Stimulated activated CD8-positive, alpha-beta memory T cell treated with anti-CD3 and anti-CD28 coated beads, Interleukin-15, amount 100 ng/mL, for 1 hour (primary cell): ENCODE data around the gene UVRAG.
"Not testable (repeated sequence)": the region's sequence is repeated elsewhere in the genome, so short reads cannot be mapped to it uniquely, and the experiment has no call there.

Source experiments
- DNase-seq: peaks from one replicate; pipeline ENCODE4 v3.0.0-alpha.2; 2020; ENCODE audit warnings: low read depth

The UVRAG gene

GRCh38 chr11:75879737-75880136, 64.7 kb downstream of the UVRAG start:
- DNase-seq: no peak

GRCh38 chr11:75880343-75880742, 65.3 kb downstream of the UVRAG start:
- DNase-seq: not testable (repeated sequence)

GRCh38 chr11:75884321-75884720, 69.3 kb downstream of the UVRAG start:
- DNase-seq: no peak

- DNase-seq: no peak
Measured at GRCh38 chr11:75888416-75888815, 73.4 kb downstream of the UVRAG start.

GRCh38 chr11:75891947-75892739, 77.1 kb downstream of the UVRAG start:
- no peak for DNase-seq

- DNase-seq: no peak
Measured at GRCh38 chr11:75893251-75893650, 78.2 kb downstream of the UVRAG start.

- DNase-seq: no peak
Measured at GRCh38 chr11:75894036-75894585, 79.1 kb downstream of the UVRAG start.

GRCh38 chr11:75896843-75897419, 81.9 kb downstream of the UVRAG start:
- no peak for DNase-seq

- DNase-seq: no peak
Measured at GRCh38 chr11:75898871-75899270, 83.9 kb downstream of the UVRAG start.

GRCh38 chr11:75899806-75900205, 84.8 kb downstream of the UVRAG start:
- no peak for DNase-seq

GRCh38 chr11:75900848-75901247, 85.8 kb downstream of the UVRAG start:
- no peak for DNase-seq

GRCh38 chr11:75902631-75903030, 87.6 kb downstream of the UVRAG start:
- DNase-seq: no peak

- DNase-seq: no peak
Measured at GRCh38 chr11:75903276-75903675, 88.3 kb downstream of the UVRAG start.

- no peak for DNase-seq
Measured at GRCh38 chr11:75905434-75905833, 90.4 kb downstream of the UVRAG start.

- DNase-seq: no peak
Measured at GRCh38 chr11:75907906-75908527, 93.0 kb downstream of the UVRAG start.

- no peak for DNase-seq
Measured at GRCh38 chr11:75910426-75911145, 95.6 kb downstream of the UVRAG start.

GRCh38 chr11:75911459-75911858, 96.4 kb downstream of the UVRAG start:
- DNase-seq: no peak

- DNase-seq: no peak
Measured at GRCh38 chr11:75913984-75914383, 99.0 kb downstream of the UVRAG start.

- DNase-seq: no peak
Measured at GRCh38 chr11:75916882-75917281, 101.9 kb downstream of the UVRAG start.

- no peak for DNase-seq
Measured at GRCh38 chr11:75918331-75918730, 103.3 kb downstream of the UVRAG start.

- no peak for DNase-seq
Measured at GRCh38 chr11:75919525-75919924, 104.5 kb downstream of the UVRAG start.

GRCh38 chr11:75920848-75921247, 105.8 kb downstream of the UVRAG start:
- DNase-seq: no peak
